ENCODE measurements around the gene CRYGN.

CRYGN gene

DNA sequence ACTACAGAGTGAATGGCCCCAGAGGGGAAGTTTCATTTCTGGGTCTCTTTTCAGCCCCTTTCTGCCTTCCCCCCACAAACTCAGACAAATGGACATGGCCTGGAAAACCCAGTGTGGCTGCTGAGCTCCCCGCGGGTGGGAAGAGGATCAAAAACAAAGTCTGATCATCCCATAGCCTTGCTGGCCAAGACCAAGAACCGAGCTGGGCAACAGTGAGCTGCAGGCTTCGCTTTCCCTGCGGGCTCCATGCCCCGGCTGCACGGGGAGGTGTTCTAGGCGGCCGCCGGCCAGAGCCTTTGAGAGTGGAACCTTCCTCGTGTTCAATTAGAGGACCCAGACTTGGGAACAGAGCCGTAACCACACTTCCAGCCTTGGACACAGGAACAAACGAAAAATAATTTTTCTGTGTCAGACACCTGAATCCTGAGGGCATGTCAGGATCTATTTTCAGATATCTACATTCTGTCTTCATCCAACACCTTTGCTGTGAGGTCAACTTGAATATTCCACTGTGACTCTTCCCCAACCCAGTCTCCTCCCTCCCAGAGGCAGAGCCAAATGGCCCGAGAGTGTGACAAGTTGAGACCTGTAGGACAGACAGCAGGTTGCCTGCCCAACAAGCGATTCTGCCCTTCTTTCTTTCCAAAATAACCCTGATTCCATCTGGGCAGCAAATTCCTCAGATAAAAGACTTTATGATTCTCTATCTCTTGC is 56.1 kb downstream of the CRYGN start:
- H3K4me1 Mint-ChIP-seq, result peaks cover 9% of the 10 kb centered on the region
- H3K4me3 Mint-ChIP-seq, result no peak overlapping the region
- H3K36me3 Mint-ChIP-seq (ENCODE audit: low read depth), result peaks cover 36% of the 10 kb centered on the region
- peaks cover 3% of the 10 kb centered on the region for H3K9me3 Mint-ChIP-seq
- DNase-seq, result no peak
- TF ChIP-seq, protein P1, sequence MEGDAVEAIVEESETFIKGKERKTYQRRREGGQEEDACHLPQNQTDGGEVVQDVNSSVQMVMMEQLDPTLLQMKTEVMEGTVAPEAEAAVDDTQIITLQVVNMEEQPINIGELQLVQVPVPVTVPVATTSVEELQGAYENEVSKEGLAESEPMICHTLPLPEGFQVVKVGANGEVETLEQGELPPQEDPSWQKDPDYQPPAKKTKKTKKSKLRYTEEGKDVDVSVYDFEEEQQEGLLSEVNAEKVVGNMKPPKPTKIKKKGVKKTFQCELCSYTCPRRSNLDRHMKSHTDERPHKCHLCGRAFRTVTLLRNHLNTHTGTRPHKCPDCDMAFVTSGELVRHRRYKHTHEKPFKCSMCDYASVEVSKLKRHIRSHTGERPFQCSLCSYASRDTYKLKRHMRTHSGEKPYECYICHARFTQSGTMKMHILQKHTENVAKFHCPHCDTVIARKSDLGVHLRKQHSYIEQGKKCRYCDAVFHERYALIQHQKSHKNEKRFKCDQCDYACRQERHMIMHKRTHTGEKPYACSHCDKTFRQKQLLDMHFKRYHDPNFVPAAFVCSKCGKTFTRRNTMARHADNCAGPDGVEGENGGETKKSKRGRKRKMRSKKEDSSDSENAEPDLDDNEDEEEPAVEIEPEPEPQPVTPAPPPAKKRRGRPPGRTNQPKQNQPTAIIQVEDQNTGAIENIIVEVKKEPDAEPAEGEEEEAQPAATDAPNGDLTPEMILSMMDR (IDR thresholded peaks at IDR 0.05), result no peak
- no peak overlapping the region for H3K27ac Mint-ChIP-seq
- H3K27me3 Mint-ChIP-seq (ENCODE audit: low read depth, poor library complexity), result peaks cover 48% of the 10 kb centered on the region

DNA sequence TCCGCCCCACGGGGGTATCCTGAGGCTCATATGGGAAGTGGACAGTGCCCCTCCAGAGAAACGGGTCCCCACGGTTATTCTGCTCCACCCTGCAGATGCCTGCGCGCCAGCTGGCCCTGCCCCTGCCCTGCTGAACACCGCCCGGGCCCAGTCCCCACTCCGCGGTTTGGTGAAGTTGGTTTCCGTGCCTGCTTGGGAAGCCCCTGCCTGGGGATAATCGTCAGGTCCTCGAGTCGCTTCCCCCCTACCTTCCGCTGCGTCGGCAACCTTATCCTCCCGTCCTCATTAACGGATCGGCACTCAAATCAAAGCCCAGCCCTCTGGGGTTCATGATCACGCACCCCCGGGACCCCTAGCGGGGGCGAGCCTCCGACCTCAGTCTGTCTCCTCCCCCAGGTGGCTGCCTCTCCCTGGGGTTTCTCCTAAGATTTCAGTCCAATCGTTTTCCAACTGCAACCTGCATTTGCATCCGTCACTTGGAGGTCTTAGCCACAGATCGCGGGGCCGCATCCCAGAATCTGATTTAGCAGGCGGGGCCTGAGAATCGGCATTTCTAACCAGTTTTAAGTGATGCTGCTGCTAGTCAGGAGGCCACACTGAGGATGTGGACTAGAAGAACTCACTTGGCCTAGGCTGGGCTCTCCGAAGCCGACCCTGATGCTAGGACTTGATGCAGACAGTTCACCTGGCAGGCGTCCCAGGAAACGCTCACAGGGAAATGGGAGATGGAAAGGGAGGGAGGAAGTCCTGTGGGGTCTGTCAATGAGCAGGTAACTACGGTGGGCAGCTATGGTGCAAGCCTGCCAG is 57.7 kb downstream of the CRYGN start:
- DNase-seq, result no peak
- TF ChIP-seq, protein P1 (IDR thresholded peaks at IDR 0.05), result no peak
- H3K9me3 Mint-ChIP-seq, result peaks cover 3% of the 10 kb centered on the region
- peaks cover 47% of the 10 kb centered on the region for H3K36me3 Mint-ChIP-seq (ENCODE audit: low read depth)
- peaks cover 50% of the 10 kb centered on the region for H3K27me3 Mint-ChIP-seq (ENCODE audit: low read depth, poor library complexity)
- no peak overlapping the region for H3K27ac Mint-ChIP-seq
- peaks cover 7% of the 10 kb centered on the region for H3K4me1 Mint-ChIP-seq
- H3K4me3 Mint-ChIP-seq, result peak overlapping the region; percentile 75

DNA sequence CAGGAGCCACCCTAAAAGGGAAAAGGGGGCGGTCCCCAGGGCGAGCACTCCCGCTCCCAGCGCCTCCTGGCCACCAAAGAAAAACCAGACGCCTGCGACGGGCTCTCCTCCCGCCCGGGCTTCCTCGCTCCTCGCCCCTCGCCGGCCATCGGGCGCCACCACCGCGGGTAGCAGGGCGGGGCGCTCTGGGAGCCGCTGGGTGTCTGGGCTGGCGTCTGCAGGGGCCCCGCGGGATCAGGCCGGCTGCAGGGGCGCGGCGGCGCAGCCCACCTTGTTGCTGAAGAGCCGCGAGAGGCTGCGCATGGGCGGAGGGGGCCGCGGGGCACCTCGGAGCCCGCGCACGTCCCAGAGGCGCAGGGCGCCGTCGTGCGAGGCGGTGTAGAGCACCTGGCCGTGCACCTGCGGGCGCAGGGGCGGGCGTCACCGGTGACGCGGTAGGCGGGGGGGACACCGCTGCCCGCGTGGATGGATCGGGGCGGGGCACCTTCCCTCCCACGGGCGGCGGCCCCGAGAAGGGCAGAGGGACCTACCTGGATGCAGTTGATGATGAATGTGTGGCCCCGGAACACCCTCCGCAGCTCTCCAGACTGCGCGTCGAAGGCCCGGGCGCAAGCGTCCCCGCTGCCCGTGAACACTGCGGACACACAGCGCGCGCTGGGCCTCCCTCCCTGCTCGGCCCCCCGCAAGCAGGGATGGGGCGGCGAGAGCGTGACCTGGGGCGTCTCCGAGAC is 58.4 kb downstream of the CRYGN start:
- peaks cover 3% of the 10 kb centered on the region for H3K9me3 Mint-ChIP-seq
- H3K4me3 Mint-ChIP-seq, result no peak overlapping the region
- peak; percentile 59 for DNase-seq
- peaks cover 48% of the 10 kb centered on the region for H3K36me3 Mint-ChIP-seq (ENCODE audit: low read depth)
- peaks cover 7% of the 10 kb centered on the region for H3K4me1 Mint-ChIP-seq
- TF ChIP-seq, protein P1 (IDR thresholded peaks at IDR 0.05), result no peak
- H3K27me3 Mint-ChIP-seq (ENCODE audit: low read depth, poor library complexity), result peaks cover 50% of the 10 kb centered on the region
- no peak overlapping the region for H3K27ac Mint-ChIP-seq

DNA sequence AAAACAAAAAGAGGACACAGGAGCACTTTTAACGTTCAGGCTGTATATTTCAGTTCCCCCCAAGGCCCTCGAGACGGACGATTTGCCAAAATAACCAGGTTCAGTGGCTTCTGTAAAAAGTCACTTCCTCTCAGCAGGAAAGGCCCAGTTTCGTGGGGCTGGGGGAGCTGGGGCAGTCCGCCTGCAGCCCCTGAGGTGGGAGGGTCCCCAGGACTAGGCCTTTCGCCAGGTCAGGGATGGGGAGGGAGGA is 58.9 kb downstream of the CRYGN start:
- Mint-ChIP-seq H3K4me3 (peak overlapping the region; percentile 50), H3K9me3 (peaks cover 3% of the 10 kb centered on the region), H3K27ac (no peak overlapping the region), H3K27me3 (ENCODE audit: low read depth, poor library complexity) (peaks cover 50% of the 10 kb centered on the region), H3K36me3 (ENCODE audit: low read depth) (peaks cover 52% of the 10 kb centered on the region), H3K4me1 (peaks cover 7% of the 10 kb centered on the region)
- TF ChIP-seq, protein P1 (IDR thresholded peaks at IDR 0.05), result no peak
- no peak for DNase-seq

DNA sequence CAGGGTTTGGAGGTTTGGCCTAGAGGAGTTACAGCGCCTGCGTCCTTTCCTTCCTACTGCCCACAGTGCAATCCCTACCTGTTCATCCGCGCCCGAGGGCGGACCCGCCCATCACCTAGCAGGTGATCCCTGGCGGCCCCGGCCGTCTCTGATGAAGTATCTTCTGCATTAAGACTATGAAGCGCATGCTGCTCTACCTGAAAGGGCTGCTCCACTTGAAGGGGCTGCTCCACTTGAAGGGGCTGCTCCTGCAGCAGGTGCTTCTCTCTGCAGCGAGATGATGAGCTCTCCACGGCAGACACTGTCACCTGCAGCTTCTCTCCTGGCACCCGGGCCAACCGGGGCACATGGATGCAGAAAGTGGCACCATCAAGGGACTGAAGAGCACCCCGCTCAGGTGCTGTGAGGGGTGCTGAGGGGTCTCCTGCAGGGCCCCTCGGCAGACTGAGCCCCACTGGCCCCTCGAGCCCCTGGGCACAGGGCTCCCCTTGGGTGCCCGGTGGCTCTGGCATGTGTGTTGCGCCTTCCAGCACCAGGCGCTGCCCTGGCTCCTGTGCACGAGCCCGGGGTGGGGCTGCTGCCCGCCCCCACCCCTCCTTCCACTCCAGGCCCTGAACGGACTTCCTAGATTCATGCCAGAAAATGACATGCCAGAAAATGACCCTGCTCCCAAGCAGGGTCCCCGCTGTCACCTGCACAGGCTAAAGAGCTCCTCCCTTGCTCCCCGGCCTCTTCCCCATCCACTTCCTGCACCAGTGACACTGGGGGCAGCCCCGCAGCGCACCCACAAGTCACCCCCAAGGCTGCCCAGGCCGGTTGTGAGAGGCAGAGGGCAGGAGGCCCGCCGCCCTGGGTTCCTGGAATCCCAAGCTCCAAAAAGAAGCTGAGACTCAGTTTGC is 59.5 kb downstream of the CRYGN start:
- DNase-seq, result no peak
- H3K9me3 Mint-ChIP-seq, result peaks cover 3% of the 10 kb centered on the region
- peaks cover 45% of the 10 kb centered on the region for H3K27me3 Mint-ChIP-seq (ENCODE audit: low read depth, poor library complexity)
- peak overlapping the region; percentile 50 for H3K4me3 Mint-ChIP-seq
- no peak overlapping the region for H3K27ac Mint-ChIP-seq
- peaks cover 57% of the 10 kb centered on the region for H3K36me3 Mint-ChIP-seq (ENCODE audit: low read depth)
- H3K4me1 Mint-ChIP-seq, result peaks cover 9% of the 10 kb centered on the region
- TF ChIP-seq, protein P1 (IDR thresholded peaks at IDR 0.05), result no peak
